K562 (cell line): ENCODE data around the gene ADIPOR1. TPM values are rescaled to one million over a fixed set of nuclear protein-coding genes. Genes with fewer than 3 reads are reported as not detected.

Experiments used
- ARID3A ChIP-seq: IDR thresholded peaks from 2 replicates; pipeline ENCODE4 v1.6.1; 2012; ENCODE audit warnings: low read depth, low read length, improper control_type of control experiment, borderline replicate concordance
- BHLHE40 ChIP-seq: IDR thresholded peaks from 2 replicates; pipeline ENCODE4 v1.6.1; 2011; ENCODE audit warnings: low read length, improper control_type of control experiment
- E2F1 ChIP-seq: sonication (generic); formaldehyde crosslinking; IDR thresholded peaks from 2 replicates; pipeline ENCODE4 v1.8.1; 2023; ENCODE audit warnings: mild to moderate bottlenecking, missing genetic modification reagents, moderate library complexity
- HCFC1 ChIP-seq: IDR thresholded peaks from 2 replicates; pipeline ENCODE4 v1.6.1; 2012; ENCODE audit warnings: low read depth, low read length, improper control_type of control experiment
- L3MBTL2 ChIP-seq: fragments of 450-650 bp; IDR thresholded peaks from 2 replicates; pipeline ENCODE4 v1.6.1; 2016; ENCODE audit warnings: mild to moderate bottlenecking, moderate library complexity
- NFATC3 ChIP-seq: fragments of 450-650 bp; IDR thresholded peaks from 2 replicates; pipeline ENCODE4 v1.6.1; 2017; ENCODE audit warnings: mild to moderate bottlenecking
- ZNF24 ChIP-seq: fragments of 450-650 bp; IDR thresholded peaks from 2 replicates; pipeline ENCODE4 v1.6.1; 2016
- ZNF511 ChIP-seq: sonication (generic); formaldehyde crosslinking; IDR thresholded peaks from 2 replicates; pipeline ENCODE4 v1.8.0; 2022; ENCODE audit warnings: mild to moderate bottlenecking, missing genetic modification reagents
- polyA plus RNA-seq, 8 experiments: library from polyadenylated mRNA; depleted of rRNA in 4 of 8; stranded (reverse) in 5 of 8; unstranded in 3 of 8; fragments of >200 nt; fragmentation: Nextera tagmentation in 2 of 8; fragmentation: Illumina TruSeq in 1 of 8; extraction: Ambion mirVana in 2 of 8; extraction: Trizol in 1 of 8; gene quantifications; 2 replicates each; pipeline versions ENCODE4 v1.2.1 to v1.2.3, GENCODE V29; 2011 to 2014; ENCODE audit warnings: inconsistent platforms in 1 of 8, missing spikeins in 1 of 8
- total RNA-seq, 7 experiments: library from RNA; depleted of rRNA in 6 of 7; stranded (reverse); fragments of >200 nt in 6 of 7; fragmentation: Illumina TruSeq in 2 of 7; extraction: Trizol in 2 of 7; gene quantifications; 2 replicates each; pipeline versions ENCODE4 v1.2.1 to v1.2.3, GENCODE V29; 2011 to 2021; ENCODE audit warnings: low replicate concordance in 1 of 7
- TF ChIP-seq, protein P1 (sequence below): fragments of 200-800 bp; sonication (Bioruptor generic); IDR thresholded peaks from 2 replicates; pipeline ENCODE4 v1.6.1; 2017; ENCODE audit warnings: missing genetic modification characterization, missing compliant biosample characterization
- TF ChIP-seq, protein P2 (sequence below): fragments of 450-650 bp; IDR thresholded peaks from 2 replicates; pipeline ENCODE4 v1.6.1; 2017; ENCODE audit warnings: antibody characterized with exemption, mild to moderate bottlenecking

Gene ADIPOR1
- total and polyA plus RNA-seq, 9 of the 15 experiments (the other 6 are each of a cell fraction or from before 2014, with no cell fraction given) = 29.0 to 217 (median 100) TPM

DNA sequence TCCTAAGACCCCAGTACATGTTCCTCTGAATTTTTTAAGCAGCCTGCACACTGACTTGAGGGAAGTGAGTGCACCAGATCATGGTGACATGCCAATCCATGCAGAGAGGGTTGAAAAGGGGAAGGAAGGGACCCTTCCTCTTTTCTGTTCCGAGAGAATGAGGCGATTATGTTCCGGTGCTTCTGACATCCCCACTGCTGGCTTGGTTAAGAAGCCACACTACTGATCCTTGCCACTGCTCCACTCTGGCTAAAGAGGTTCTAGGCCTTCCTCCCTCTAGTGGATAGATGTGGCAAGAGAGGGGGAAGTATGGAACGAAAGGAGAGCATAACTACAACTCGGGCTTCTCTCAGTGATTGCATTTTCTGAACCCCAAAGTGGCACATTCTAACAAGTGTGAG lies 10.8 kb upstream of the ADIPOR1 start (continued):
- TF ChIP-seq E2F1 (CRISPR knock-in tag) (peak; percentile 73; the same call in 1 of the 2 replicates), ARID3A (peak; percentile 53; the same call in 1 of the 2 replicates), NFATC3 (no peak), ZNF511 (CRISPR knock-in tag) (no peak; the same call in 1 of the 2 replicates), ZNF24 (no peak), BHLHE40 (peak; percentile 43; the same call in 1 of the 2 replicates), HCFC1 (peak; percentile 50; the same call in 1 of the 2 replicates), L3MBTL2 (peak; percentile 27; the same call in 1 of the 2 replicates)
- TF ChIP-seq, protein P1, sequence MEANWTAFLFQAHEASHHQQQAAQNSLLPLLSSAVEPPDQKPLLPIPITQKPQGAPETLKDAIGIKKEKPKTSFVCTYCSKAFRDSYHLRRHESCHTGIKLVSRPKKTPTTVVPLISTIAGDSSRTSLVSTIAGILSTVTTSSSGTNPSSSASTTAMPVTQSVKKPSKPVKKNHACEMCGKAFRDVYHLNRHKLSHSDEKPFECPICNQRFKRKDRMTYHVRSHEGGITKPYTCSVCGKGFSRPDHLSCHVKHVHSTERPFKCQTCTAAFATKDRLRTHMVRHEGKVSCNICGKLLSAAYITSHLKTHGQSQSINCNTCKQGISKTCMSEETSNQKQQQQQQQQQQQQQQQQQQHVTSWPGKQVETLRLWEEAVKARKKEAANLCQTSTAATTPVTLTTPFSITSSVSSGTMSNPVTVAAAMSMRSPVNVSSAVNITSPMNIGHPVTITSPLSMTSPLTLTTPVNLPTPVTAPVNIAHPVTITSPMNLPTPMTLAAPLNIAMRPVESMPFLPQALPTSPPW = peak; percentile 39; the same call in 1 of the 2 replicates
- TF ChIP-seq, protein P2, sequence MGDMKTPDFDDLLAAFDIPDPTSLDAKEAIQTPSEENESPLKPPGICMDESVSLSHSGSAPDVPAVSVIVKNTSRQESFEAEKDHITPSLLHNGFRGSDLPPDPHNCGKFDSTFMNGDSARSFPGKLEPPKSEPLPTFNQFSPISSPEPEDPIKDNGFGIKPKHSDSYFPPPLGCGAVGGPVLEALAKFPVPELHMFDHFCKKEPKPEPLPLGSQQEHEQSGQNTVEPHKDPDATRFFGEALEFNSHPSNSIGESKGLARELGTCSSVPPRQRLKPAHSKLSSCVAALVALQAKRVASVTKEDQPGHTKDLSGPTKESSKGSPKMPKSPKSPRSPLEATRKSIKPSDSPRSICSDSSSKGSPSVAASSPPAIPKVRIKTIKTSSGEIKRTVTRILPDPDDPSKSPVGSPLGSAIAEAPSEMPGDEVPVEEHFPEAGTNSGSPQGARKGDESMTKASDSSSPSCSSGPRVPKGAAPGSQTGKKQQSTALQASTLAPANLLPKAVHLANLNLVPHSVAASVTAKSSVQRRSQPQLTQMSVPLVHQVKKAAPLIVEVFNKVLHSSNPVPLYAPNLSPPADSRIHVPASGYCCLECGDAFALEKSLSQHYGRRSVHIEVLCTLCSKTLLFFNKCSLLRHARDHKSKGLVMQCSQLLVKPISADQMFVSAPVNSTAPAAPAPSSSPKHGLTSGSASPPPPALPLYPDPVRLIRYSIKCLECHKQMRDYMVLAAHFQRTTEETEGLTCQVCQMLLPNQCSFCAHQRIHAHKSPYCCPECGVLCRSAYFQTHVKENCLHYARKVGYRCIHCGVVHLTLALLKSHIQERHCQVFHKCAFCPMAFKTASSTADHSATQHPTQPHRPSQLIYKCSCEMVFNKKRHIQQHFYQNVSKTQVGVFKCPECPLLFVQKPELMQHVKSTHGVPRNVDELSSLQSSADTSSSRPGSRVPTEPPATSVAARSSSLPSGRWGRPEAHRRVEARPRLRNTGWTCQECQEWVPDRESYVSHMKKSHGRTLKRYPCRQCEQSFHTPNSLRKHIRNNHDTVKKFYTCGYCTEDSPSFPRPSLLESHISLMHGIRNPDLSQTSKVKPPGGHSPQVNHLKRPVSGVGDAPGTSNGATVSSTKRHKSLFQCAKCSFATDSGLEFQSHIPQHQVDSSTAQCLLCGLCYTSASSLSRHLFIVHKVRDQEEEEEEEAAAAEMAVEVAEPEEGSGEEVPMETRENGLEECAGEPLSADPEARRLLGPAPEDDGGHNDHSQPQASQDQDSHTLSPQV = peak; percentile 68; the same call in 1 of the 2 replicates
